ENCODE data around the gene ZCCHC9.

GRCh38 chr5:81359881-81360280 lies 58.5 kb downstream of the ZCCHC9 start:
- TF ChIP-seq, protein P1, sequence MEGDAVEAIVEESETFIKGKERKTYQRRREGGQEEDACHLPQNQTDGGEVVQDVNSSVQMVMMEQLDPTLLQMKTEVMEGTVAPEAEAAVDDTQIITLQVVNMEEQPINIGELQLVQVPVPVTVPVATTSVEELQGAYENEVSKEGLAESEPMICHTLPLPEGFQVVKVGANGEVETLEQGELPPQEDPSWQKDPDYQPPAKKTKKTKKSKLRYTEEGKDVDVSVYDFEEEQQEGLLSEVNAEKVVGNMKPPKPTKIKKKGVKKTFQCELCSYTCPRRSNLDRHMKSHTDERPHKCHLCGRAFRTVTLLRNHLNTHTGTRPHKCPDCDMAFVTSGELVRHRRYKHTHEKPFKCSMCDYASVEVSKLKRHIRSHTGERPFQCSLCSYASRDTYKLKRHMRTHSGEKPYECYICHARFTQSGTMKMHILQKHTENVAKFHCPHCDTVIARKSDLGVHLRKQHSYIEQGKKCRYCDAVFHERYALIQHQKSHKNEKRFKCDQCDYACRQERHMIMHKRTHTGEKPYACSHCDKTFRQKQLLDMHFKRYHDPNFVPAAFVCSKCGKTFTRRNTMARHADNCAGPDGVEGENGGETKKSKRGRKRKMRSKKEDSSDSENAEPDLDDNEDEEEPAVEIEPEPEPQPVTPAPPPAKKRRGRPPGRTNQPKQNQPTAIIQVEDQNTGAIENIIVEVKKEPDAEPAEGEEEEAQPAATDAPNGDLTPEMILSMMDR (IDR thresholded peaks at IDR 0.05): no peak
- TF ChIP-seq POLR2A (IDR thresholded peaks at IDR 0.05): no peak

Measured in lower leg skin (tissue), 3 donors.